H1 (cell line): ENCODE results near the gene ABCA9. TPM values are rescaled to one million over a fixed set of nuclear protein-coding genes. Genes with fewer than 3 reads are reported as not detected.

Experiments
- CTCF ChIA-PET: fragments of 300-600 bp; sonication (Branson Sonifier 250); formaldehyde crosslinking; loops from one replicate; lab custom pipeline; 2021; ENCODE audit not compliant: partially characterized antibody; lab: Charles Lee
- POLR2A ChIA-PET: fragments of 300-600 bp; sonication (Branson Sonifier 250); formaldehyde crosslinking; loops from one replicate; lab custom pipeline; 2021; ENCODE audit warnings: inconsistent platforms; ENCODE audit not compliant: partially characterized antibody; lab: Charles Lee
- DNase-seq, 2 experiments: peaks; one replicate each; pipeline versions ENCODE4 v3.0.0 to v3.0.0-alpha.2; 2010 to 2022; ENCODE audit warnings: low spot score in 2 of 2, low read depth in 1 of 2, mixed read lengths in 1 of 2
- FAIRE-seq: peaks from 2 replicates; lab custom pipeline; 2011; peaks lifted over from hg19 to GRCh38; lab: Jason Lieb, UNC
- H2AFZ ChIP-seq: 2 replicates; pipeline ENCODE4 v1.8.1; 2012; ENCODE audit warnings: low read length, inconsistent platforms
- H2AK5ac ChIP-seq: 2 replicates; pipeline ENCODE4 v1.6.1; 2013; ENCODE audit warnings: low read depth, low read length
- H2BK120ac ChIP-seq: replicated peaks from 2 replicates; pipeline ENCODE3; 2013; ENCODE audit warnings: low read depth, low read length, inconsistent platforms
- H2BK12ac ChIP-seq: 2 replicates; pipeline ENCODE4 v1.6.1; 2013; ENCODE audit warnings: low read depth, low read length
- H2BK15ac ChIP-seq: 2 replicates; pipeline ENCODE4 v1.6.1; 2013; ENCODE audit warnings: low read length
- H2BK20ac ChIP-seq: 2 replicates; pipeline ENCODE4 v1.6.1; 2013; ENCODE audit warnings: low read length
- H2BK5ac ChIP-seq: 2 replicates; pipeline ENCODE4 v1.6.1; 2013; ENCODE audit warnings: low read depth, low read length
- H3K14ac ChIP-seq: 2 replicates; pipeline ENCODE4 v1.6.1; 2013; ENCODE audit warnings: inconsistent platforms; ENCODE audit not compliant: insufficient read length
- H3K18ac ChIP-seq: 2 replicates; pipeline ENCODE4 v1.6.1; 2013; ENCODE audit warnings: low read length; ENCODE audit errors: extremely low read depth
- H3K23ac ChIP-seq: 2 replicates; pipeline ENCODE4 v1.6.1; 2013; ENCODE audit warnings: inconsistent platforms; ENCODE audit not compliant: insufficient read length
- H3K23me2 ChIP-seq: 2 replicates; pipeline ENCODE4 v1.6.1; 2013; ENCODE audit warnings: low read depth, low read length
- H3K27ac ChIP-seq: 2 replicates; pipeline ENCODE4 v1.6.1; 2011; ENCODE audit warnings: low read depth, low read length, inconsistent platforms
- H3K27me3 ChIP-seq, 4 experiments: replicated peaks in 1 of 4; 1 replicate in 1 of 4; 2 replicates in 3 of 4; pipeline versions ENCODE4 v1.6.1 to v1.8.1; 2011 to 2013; ENCODE audit warnings: low read length in 3 of 4, mild to moderate bottlenecking in 3 of 4, inconsistent platforms in 2 of 4, mixed read lengths in 2 of 4, moderate library complexity in 1 of 4; ENCODE audit not compliant: control insufficient read depth in 3 of 4, insufficient read depth in 3 of 4; ENCODE audit errors: extremely low read depth in 1 of 4
- H3K36me3 ChIP-seq, 4 experiments: 2 replicates each; pipeline versions ENCODE4 v1.6.1 to v1.8.1; 2011 to 2013; ENCODE audit warnings: mild to moderate bottlenecking in 4 of 4, low read length in 3 of 4, moderate library complexity in 2 of 4, control low read depth in 1 of 4, inconsistent platforms in 1 of 4; ENCODE audit not compliant: insufficient read depth in 4 of 4, control insufficient read depth in 2 of 4
- H3K4ac ChIP-seq: replicated peaks from 2 replicates; pipeline ENCODE3; 2013; ENCODE audit warnings: low read length, low read depth, mixed read lengths, inconsistent platforms; ENCODE audit not compliant: insufficient read length
- H3K4me1 ChIP-seq, 4 experiments: replicated peaks in 1 of 4; 1 replicate in 1 of 4; 2 replicates in 3 of 4; pipeline versions ENCODE4 v1.6.1 to v1.8.1; 2011 to 2013; ENCODE audit warnings: low read length in 3 of 4, inconsistent platforms in 2 of 4, mixed read lengths in 1 of 4; ENCODE audit not compliant: insufficient read depth in 4 of 4, control insufficient read depth in 3 of 4
- H3K4me2 ChIP-seq, 2 experiments: 2 replicates each; pipeline versions ENCODE4 v1.6.1 to v1.8.1; 2011 to 2013; ENCODE audit warnings: low read depth in 2 of 2, low read length in 2 of 2, control low read depth in 1 of 2, inconsistent platforms in 1 of 2, mild to moderate bottlenecking in 1 of 2; ENCODE audit not compliant: insufficient read depth in 1 of 2
- H3K4me3 ChIP-seq, 4 experiments: fragments of 200-600, 300-600 bp in 1 of 4; sonication (generic), shearing (Covaris generic), sonication (Bioruptor Twin) in 1 of 4; 2 replicates each; pipeline versions ENCODE4 v1.5.1 to v1.8.1; 2011 to 2016; ENCODE audit warnings: low read length in 4 of 4, low read depth in 3 of 4, control low read depth in 2 of 4, inconsistent platforms in 2 of 4, mild to moderate bottlenecking in 2 of 4, mixed read lengths in 1 of 4, moderate library complexity in 1 of 4; ENCODE audit not compliant: insufficient read depth in 2 of 4; ENCODE audit errors: extremely low read depth in 1 of 4
- H3K56ac ChIP-seq: replicated peaks from 2 replicates; pipeline ENCODE3; 2013; ENCODE audit warnings: low read depth, mild to moderate bottlenecking, mixed read lengths, low read length, inconsistent platforms; ENCODE audit not compliant: insufficient read length
- H3K79me1 ChIP-seq: 2 replicates; pipeline ENCODE4 v1.6.1; 2013; ENCODE audit warnings: low read depth, low read length, control low read depth
- H3K79me2 ChIP-seq, 2 experiments: 2 replicates each; pipeline versions ENCODE4 v1.6.1 to v1.8.1; 2012 to 2013; ENCODE audit warnings: low read length in 2 of 2, mild to moderate bottlenecking in 2 of 2, inconsistent platforms in 1 of 2; ENCODE audit not compliant: insufficient read depth in 2 of 2, control insufficient read depth in 1 of 2
- H3K9ac ChIP-seq, 4 experiments: replicated peaks in 1 of 4; 1 replicate in 1 of 4; 2 replicates in 3 of 4; pipeline versions ENCODE4 v1.6.1 to v1.8.1; 2011 to 2013; ENCODE audit warnings: low read depth in 3 of 4, low read length in 3 of 4, control low read depth in 2 of 4, mild to moderate bottlenecking in 2 of 4, moderate library complexity in 2 of 4, inconsistent platforms in 1 of 4; ENCODE audit errors: extremely low read depth in 1 of 4
- H3K9me3 ChIP-seq, 2 experiments: 2 replicates each; pipeline versions ENCODE4 v1.6.1 to v1.8.1; 2012 to 2013; ENCODE audit warnings: mild to moderate bottlenecking in 2 of 2, moderate library complexity in 2 of 2, control low read depth in 1 of 2, inconsistent platforms in 1 of 2, low read depth in 1 of 2, low read length in 1 of 2, mixed read lengths in 1 of 2; ENCODE audit not compliant: insufficient read depth in 2 of 2
- H4K20me1 ChIP-seq, 2 experiments: replicated peaks in 1 of 2; 2 replicates each; pipeline versions ENCODE3 to v1.8.1; 2011 to 2013; ENCODE audit warnings: inconsistent platforms in 2 of 2, low read length in 2 of 2, mild to moderate bottlenecking in 1 of 2; ENCODE audit not compliant: insufficient read depth in 2 of 2, control insufficient read depth in 1 of 2
- H4K5ac ChIP-seq: 2 replicates; pipeline ENCODE4 v1.6.1; 2013; ENCODE audit warnings: low read length, low read depth, mixed read lengths, inconsistent platforms; ENCODE audit not compliant: insufficient read length
- H4K8ac ChIP-seq: 2 replicates; pipeline ENCODE4 v1.8.0; 2013; ENCODE audit warnings: mild to moderate bottlenecking, moderate library complexity, low read length, inconsistent platforms; ENCODE audit not compliant: insufficient read depth; ENCODE audit errors: extremely low read depth
- H4K91ac ChIP-seq: replicated peaks from 2 replicates; pipeline ENCODE3; 2013; ENCODE audit warnings: low read length, mixed read lengths, inconsistent platforms; ENCODE audit not compliant: insufficient read length
- ATF2 ChIP-seq: IDR thresholded peaks from 2 replicates; pipeline ENCODE4 v1.6.1; 2012; ENCODE audit warnings: low read length, inconsistent platforms
- EGR1 ChIP-seq: IDR thresholded peaks from 2 replicates; pipeline ENCODE4 v1.6.1; 2011; ENCODE audit warnings: low read depth, low read length, borderline replicate concordance
- WGBS, 2 experiments: shearing (Covaris generic) in 1 of 2; methylation state at CpG; one replicate each; pipeline versions ENCODE4 v1.1.6 to v1.1.7; 2013 to 2015; ENCODE audit warnings: low lambda C conversion rate in 2 of 2, mixed read lengths in 2 of 2, inconsistent platforms in 1 of 2, low coverage in 1 of 2, missing lambda C conversion rate in 1 of 2; ENCODE audit not compliant: insufficient replicate concordance in 2 of 2, insufficient coverage in 1 of 2, insufficient read length in 1 of 2; ENCODE audit errors: extremely low coverage in 1 of 2, missing lambda C conversion rate in 1 of 2; 5-methylcytosine and 5-hydroxymethylcytosine counted together
- polyA plus RNA-seq, 7 experiments: library from polyadenylated mRNA; depleted of rRNA in 3 of 7; stranded (reverse) in 5 of 7; unstranded in 2 of 7; fragments of >200 nt in 5 of 7; fragments of 200-250 nt in 2 of 7; gene quantifications; 1 replicate in 5 of 7; 2 replicates in 1 of 7; 4 replicates in 1 of 7; pipeline versions ENCODE4 v1.2.1 to v1.2.3, GENCODE V29; 2011 to 2013; ENCODE audit warnings: missing spikeins in 2 of 7, mixed read lengths in 2 of 7
- total RNA-seq: library from RNA; stranded (reverse); fragmentation: NEBNext Ultra II Directional; extraction: Animal tissue kit (Norgen Biotek cat#: 25700); gene quantifications from 2 replicates; pipeline ENCODE4 v1.2.1, GENCODE V29; 2021

The ABCA9 gene
- total and polyA plus RNA-seq, 2 of the 8 experiments (the other 6 are each of a cell fraction or from before 2014, with no cell fraction given) = not detected

- Histone ChIP-seq H3K4me1 (no peaks in the 10 kb centered on the region; a peak in 1 of 7 replicates), H3K27me3 (no peaks in the 10 kb centered on the region), H2AFZ (no peak overlapping the region), H2AK5ac (no peak overlapping the region), H3K18ac (no peak overlapping the region), H3K79me1 (no peaks in the 10 kb centered on the region), H2BK20ac (no peak overlapping the region), H3K4me2 (no peak overlapping the region), H3K14ac (no peak overlapping the region), H3K23ac (no peak overlapping the region), H3K36me3 (no peaks in the 10 kb centered on the region), H2BK5ac (no peak overlapping the region), H3K23me2 (no peaks in the 10 kb centered on the region), H3K27ac (no peak overlapping the region), H3K56ac (no peak overlapping the region), H3K9ac (no peak overlapping the region), H3K4ac (no peak overlapping the region), H4K20me1 (no peaks in the 10 kb centered on the region), H2BK120ac (no peak overlapping the region), H3K4me3 (no peak overlapping the region), H4K5ac (no peak overlapping the region), H3K9me3 (no peaks in the 10 kb centered on the region), H3K79me2 (no peaks in the 10 kb centered on the region), H4K91ac (no peak overlapping the region), H2BK12ac (no peak overlapping the region), H2BK15ac (no peak overlapping the region), H4K8ac (no peak overlapping the region)
- DNase-seq (no peak), FAIRE-seq (no peak)
- POLR2A ChIA-PET = no interaction called here
- CTCF ChIA-PET = interaction anchor here (0.6 to 1.9 kb wide), 2 partner anchors 23 to 468 kb away, joined by 3 to 4 read pairs; no protein-coding TSS in a partner anchor
- WGBS, 2 experiments = 90% methylated on average over 4 of the region's 4 CpGs; no CpG with 5 or more reads in 1 of the 2 experiments
- TF ChIP-seq ATF2 (no peak), EGR1 (no peak)
Observed at GRCh38 chr17:69061721-69062556, 1.2 kb upstream of the ABCA9 start.
